Ishikawa (cell line): ENCODE results near the gene OR10P1.

Experiments
- CEBPB ChIP-seq: IDR thresholded peaks from 2 replicates; pipeline ENCODE4 v1.6.1; 2012
- CREB1 ChIP-seq: IDR thresholded peaks from 2 replicates; pipeline ENCODE4 v1.6.1; 2012; ENCODE audit warnings: low read depth
- EGR1 ChIP-seq: IDR thresholded peaks from 2 replicates; pipeline ENCODE4 v1.6.1; 2012
- EP300 ChIP-seq: IDR thresholded peaks from 2 replicates; pipeline ENCODE4 v1.6.1; 2012; ENCODE audit warnings: borderline replicate concordance
- FOXM1 ChIP-seq: IDR thresholded peaks from 2 replicates; pipeline ENCODE4 v1.6.1; 2012; ENCODE audit warnings: low read depth, borderline replicate concordance
- NFIC ChIP-seq: IDR thresholded peaks from 2 replicates; pipeline ENCODE4 v1.6.1; 2012
- RAD21 ChIP-seq: IDR thresholded peaks from 2 replicates; pipeline ENCODE4 v1.6.1; 2012; ENCODE audit warnings: low read depth
- TAF1 ChIP-seq: IDR thresholded peaks from 2 replicates; pipeline ENCODE4 v1.6.1; 2012; ENCODE audit warnings: low read depth, mild to moderate bottlenecking
- TCF12 ChIP-seq: IDR thresholded peaks from 2 replicates; pipeline ENCODE4 v1.6.1; 2012; ENCODE audit warnings: low read depth
- TEAD4 ChIP-seq: IDR thresholded peaks from 2 replicates; pipeline ENCODE4 v1.6.1; 2012
- YY1 ChIP-seq: IDR thresholded peaks from 2 replicates; pipeline ENCODE4 v1.6.1; 2012; ENCODE audit warnings: low read depth
- ZBTB7A ChIP-seq: IDR thresholded peaks from 2 replicates; pipeline ENCODE4 v1.6.1; 2012; ENCODE audit warnings: low read depth
- TF ChIP-seq, protein P1 (sequence below): IDR thresholded peaks from 2 replicates; pipeline ENCODE4 v1.6.1; 2012; ENCODE audit warnings: low read depth, mild to moderate bottlenecking
- TF ChIP-seq, protein P2 (sequence below): IDR thresholded peaks from 2 replicates; pipeline ENCODE4 v1.6.1; 2012
- TF ChIP-seq, protein P3 (sequence below): IDR thresholded peaks from 2 replicates; pipeline ENCODE4 v1.6.1; 2012

OR10P1 gene

DNA sequence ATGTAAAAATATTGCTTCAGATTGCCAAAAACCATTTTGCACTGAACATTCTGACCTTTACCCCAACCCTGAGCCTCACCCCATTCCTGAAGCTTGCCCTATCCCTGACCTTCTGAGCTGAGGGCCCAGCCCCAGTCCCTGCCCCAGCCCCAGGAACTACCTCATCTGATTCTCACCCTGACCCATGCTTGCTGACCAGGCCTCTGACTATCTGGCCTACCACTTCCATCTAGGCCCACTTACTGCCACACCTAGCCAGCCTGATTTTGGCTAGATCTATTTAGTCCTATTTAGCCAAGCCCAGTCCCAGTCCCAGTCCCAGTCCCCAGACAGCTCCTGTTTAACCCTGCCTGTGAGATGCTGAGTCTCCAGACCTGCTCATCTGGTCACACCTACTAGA is 33.6 kb downstream of the OR10P1 start:
- TF ChIP-seq TEAD4 (no peak), FOXM1 (no peak), EP300 (no peak), YY1 (no peak), TCF12 (no peak), NFIC (no peak), TAF1 (no peak), ZBTB7A (no peak), CEBPB (no peak), RAD21 (no peak)
- TF ChIP-seq, protein P1, sequence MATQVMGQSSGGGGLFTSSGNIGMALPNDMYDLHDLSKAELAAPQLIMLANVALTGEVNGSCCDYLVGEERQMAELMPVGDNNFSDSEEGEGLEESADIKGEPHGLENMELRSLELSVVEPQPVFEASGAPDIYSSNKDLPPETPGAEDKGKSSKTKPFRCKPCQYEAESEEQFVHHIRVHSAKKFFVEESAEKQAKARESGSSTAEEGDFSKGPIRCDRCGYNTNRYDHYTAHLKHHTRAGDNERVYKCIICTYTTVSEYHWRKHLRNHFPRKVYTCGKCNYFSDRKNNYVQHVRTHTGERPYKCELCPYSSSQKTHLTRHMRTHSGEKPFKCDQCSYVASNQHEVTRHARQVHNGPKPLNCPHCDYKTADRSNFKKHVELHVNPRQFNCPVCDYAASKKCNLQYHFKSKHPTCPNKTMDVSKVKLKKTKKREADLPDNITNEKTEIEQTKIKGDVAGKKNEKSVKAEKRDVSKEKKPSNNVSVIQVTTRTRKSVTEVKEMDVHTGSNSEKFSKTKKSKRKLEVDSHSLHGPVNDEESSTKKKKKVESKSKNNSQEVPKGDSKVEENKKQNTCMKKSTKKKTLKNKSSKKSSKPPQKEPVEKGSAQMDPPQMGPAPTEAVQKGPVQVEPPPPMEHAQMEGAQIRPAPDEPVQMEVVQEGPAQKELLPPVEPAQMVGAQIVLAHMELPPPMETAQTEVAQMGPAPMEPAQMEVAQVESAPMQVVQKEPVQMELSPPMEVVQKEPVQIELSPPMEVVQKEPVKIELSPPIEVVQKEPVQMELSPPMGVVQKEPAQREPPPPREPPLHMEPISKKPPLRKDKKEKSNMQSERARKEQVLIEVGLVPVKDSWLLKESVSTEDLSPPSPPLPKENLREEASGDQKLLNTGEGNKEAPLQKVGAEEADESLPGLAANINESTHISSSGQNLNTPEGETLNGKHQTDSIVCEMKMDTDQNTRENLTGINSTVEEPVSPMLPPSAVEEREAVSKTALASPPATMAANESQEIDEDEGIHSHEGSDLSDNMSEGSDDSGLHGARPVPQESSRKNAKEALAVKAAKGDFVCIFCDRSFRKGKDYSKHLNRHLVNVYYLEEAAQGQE, result no peak
- TF ChIP-seq, protein P2, sequence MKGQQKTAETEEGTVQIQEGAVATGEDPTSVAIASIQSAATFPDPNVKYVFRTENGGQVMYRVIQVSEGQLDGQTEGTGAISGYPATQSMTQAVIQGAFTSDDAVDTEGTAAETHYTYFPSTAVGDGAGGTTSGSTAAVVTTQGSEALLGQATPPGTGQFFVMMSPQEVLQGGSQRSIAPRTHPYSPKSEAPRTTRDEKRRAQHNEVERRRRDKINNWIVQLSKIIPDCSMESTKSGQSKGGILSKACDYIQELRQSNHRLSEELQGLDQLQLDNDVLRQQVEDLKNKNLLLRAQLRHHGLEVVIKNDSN, result no peak
- TF ChIP-seq, protein P3, sequence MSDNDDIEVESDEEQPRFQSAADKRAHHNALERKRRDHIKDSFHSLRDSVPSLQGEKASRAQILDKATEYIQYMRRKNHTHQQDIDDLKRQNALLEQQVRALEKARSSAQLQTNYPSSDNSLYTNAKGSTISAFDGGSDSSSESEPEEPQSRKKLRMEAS, result no peak

DNA sequence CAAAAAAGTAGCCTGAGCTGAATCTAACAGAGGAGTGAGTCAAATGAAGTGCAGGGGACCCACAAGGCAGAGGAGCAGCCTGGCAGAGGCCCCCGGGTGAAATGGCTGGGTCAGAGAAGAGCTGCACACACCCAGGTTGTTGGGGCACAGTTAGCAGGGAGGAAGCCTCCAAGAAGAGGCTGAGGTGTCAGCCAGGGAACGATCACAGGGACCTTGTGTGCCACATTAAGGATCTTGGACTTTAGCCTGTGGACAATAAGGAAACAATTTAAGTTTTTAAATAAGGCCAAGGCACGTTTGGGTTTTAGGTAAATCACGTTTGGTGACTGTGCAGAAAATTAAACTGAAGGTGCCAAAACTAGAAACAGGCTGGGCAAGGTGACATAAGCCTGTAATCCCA is 35.1 kb downstream of the OR10P1 start:
- no peak for TF ChIP-seq CREB1
- TF ChIP-seq, protein P1, result no peak
- TF ChIP-seq, protein P2, result no peak
- no peak for TF ChIP-seq EGR1
- TF ChIP-seq FOXM1, result no peak
- no peak for TF ChIP-seq RAD21

DNA sequence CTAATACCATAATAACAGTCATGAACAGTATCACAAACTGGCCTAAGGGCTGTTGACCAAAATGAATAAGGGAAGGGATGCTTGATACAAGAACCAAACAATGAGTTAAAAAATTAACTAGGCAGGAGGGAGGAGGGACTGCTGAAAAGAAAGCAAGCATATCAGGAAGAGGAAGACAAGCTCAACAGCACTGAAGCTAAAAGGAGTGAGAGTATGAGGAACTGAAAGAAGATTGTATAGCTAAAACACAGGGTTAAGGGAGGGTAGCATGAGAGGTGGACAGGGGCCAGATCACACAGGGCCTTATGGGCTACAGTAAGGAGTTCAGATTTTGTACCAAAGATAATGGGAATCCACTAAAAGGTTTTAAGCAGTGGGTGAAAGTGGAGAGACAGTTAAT is 36.9 kb downstream of the OR10P1 start:
- TF ChIP-seq, protein P3, result no peak
- TF ChIP-seq TEAD4, result no peak
- TF ChIP-seq EP300, result no peak
- TF ChIP-seq CEBPB, result no peak
- TF ChIP-seq EGR1, result no peak
- TF ChIP-seq ZBTB7A, result no peak
- TF ChIP-seq TCF12, result no peak
- TF ChIP-seq RAD21, result no peak
- TF ChIP-seq, protein P2, result no peak
- TF ChIP-seq FOXM1, result no peak
- no peak for TF ChIP-seq CREB1
- TF ChIP-seq, protein P1, result no peak

DNA sequence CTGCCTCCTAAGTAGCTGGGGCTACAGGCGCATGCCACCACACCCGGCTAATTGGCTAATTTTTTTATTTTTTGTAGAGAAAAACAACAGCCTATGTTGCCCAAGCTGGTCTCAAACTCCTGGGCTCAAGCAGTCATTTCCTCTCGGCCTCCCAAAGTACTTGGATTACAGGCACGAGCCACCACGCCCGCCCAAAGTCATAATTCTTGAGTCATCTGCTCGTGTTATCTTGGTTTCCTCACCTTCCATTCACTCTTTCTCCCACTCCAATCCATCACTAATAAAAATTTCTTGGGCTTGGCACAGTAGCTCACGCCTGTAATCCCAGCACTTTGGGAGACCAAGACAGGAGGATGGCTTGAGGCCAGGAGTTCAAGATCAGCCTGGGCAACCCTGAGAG is 39.0 kb downstream of the OR10P1 start:
- TF ChIP-seq CEBPB (no peak), TEAD4 (no peak), FOXM1 (no peak), TCF12 (no peak), ZBTB7A (no peak), EP300 (no peak), YY1 (no peak)
- TF ChIP-seq, protein P2, result no peak
- TF ChIP-seq, protein P1, result no peak
